DND-41 (cell line): ENCODE measurements around the gene ST6GALNAC3.

Experiments used
- ATAC-seq: fragments of 200-7000 bp; cut with Tn5 transposase; 3 replicates; pipeline ENCODE4 v1.9.1; 2021; ENCODE audit warnings: low read depth; ENCODE audit not compliant: insufficient read depth
- DNase-seq: peaks from one replicate; pipeline ENCODE4 v3.0.0-alpha.2; 2020
- H2AFZ ChIP-seq: 2 replicates; pipeline ENCODE4 v1.6.0; 2012; ENCODE audit warnings: low read depth, low read length
- H3K27ac ChIP-seq: 2 replicates; pipeline ENCODE4 v1.5.1; 2012; ENCODE audit warnings: low read length, inconsistent platforms
- H3K27me3 ChIP-seq: fragments of 200-600 bp; sonication (generic); 2 replicates; pipeline ENCODE4 v1.6.0; 2012; ENCODE audit warnings: low read length, mild to moderate bottlenecking, inconsistent platforms; ENCODE audit not compliant: insufficient read depth, poor library complexity
- H3K36me3 ChIP-seq: 2 replicates; pipeline ENCODE4 v1.5.1; 2012; ENCODE audit warnings: low read length, inconsistent platforms; ENCODE audit not compliant: insufficient read depth
- H3K4me1 ChIP-seq: 2 replicates; pipeline ENCODE4 v1.5.1; 2012; ENCODE audit warnings: mild to moderate bottlenecking, low read length; ENCODE audit not compliant: insufficient read depth
- H3K4me2 ChIP-seq: 2 replicates; pipeline ENCODE4 v1.6.0; 2012; ENCODE audit warnings: mild to moderate bottlenecking, moderate library complexity, low read length, inconsistent platforms; ENCODE audit not compliant: insufficient read depth
- H3K4me3 ChIP-seq, 2 experiments: fragments of 200-600 bp in 1 of 2; shearing (Covaris generic) in 1 of 2; 2 replicates each; pipeline ENCODE4 v1.5.1; 2012 to 2016; ENCODE audit warnings: inconsistent platforms in 2 of 2, low read length in 2 of 2, mild to moderate bottlenecking in 2 of 2, low read depth in 1 of 2, moderate library complexity in 1 of 2
- H3K79me2 ChIP-seq: 2 replicates; pipeline ENCODE4 v1.6.0; 2012; ENCODE audit warnings: low read length, inconsistent platforms; ENCODE audit not compliant: insufficient read depth
- H3K9ac ChIP-seq: 2 replicates; pipeline ENCODE4 v1.6.0; 2012; ENCODE audit warnings: low read depth, mild to moderate bottlenecking, inconsistent platforms, low read length, moderate library complexity
- H3K9me3 ChIP-seq: 2 replicates; pipeline ENCODE4 v1.5.1; 2012; ENCODE audit warnings: low read length, moderate library complexity, mild to moderate bottlenecking, inconsistent platforms; ENCODE audit not compliant: insufficient read depth, severe bottlenecking
- H4K20me1 ChIP-seq: 2 replicates; pipeline ENCODE4 v1.6.0; 2012; ENCODE audit warnings: low read length; ENCODE audit not compliant: insufficient read depth
- EZH2 ChIP-seq: IDR thresholded peaks from 3 replicates; pipeline ENCODE4 v1.6.1; 2012; ENCODE audit warnings: borderline replicate concordance, low read depth, mild to moderate bottlenecking, moderate library complexity, low read length, inconsistent platforms; ENCODE audit not compliant: severe bottlenecking
- TF ChIP-seq, protein P1 (sequence below): IDR thresholded peaks from 2 replicates; pipeline ENCODE4 v1.5.1; 2012; ENCODE audit warnings: borderline replicate concordance, low read length, moderate library complexity, mild to moderate bottlenecking; ENCODE audit not compliant: poor library complexity, severe bottlenecking; ENCODE audit errors: extremely low read depth

Gene ST6GALNAC3

DNA sequence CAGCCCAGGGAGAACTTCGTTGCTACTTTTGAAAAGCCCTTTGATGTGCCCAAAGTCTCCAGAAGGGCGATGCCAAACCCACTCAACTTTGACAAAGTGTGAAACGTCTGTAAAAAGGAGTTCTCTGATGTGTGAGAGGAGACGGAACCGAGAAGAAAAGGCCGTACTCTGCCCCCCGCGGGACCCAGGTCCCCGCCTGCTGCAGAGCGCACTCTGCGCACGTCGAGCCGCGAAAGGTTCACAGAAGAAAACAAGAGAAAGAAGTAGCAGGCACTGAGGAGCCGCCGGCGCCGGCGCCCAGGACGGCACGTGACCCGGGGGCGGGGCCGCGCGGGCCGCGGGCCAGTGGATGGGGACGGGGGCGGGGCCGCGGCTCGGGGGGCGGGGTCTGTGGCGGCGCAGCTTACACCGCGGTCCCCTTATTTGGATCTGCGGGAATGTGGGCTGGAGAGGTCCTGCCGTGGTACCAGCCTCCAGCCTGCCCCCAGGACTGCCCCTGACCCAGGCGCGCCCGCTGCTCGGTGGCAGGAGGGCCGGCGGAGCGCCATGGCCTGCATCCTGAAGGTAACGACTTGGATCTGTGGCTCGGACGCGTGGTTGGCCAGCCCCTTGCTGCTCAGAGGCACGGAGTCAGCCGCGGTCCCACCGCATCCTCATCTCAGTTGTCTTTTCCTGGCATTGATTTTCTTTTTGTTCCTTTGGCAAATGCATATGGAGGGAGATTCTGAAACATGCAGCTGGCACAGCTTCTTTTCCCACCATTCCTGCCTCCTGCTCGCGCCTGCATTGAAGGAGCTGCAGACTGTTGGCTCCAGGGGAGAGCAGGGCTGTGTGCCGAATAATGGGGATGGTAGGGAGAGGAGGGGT is at the start of gene ST6GALNAC3:
Gene ST6GALNAC3, plus strand, starts transcription at position 426 of the 867 bp plus-strand sequence.
- no peaks in the 10 kb centered on the region for H3K79me2 ChIP-seq
- DNase-seq (no peak), ATAC-seq (no peak)
- H3K4me1 ChIP-seq = no peaks in the 10 kb centered on the region
- no peak within 1 kb of the TSS for H3K4me2 ChIP-seq
- H3K9me3 ChIP-seq = no peaks in the 10 kb centered on the region
- no peak within 1 kb of the TSS for H2AFZ ChIP-seq
- TF ChIP-seq EZH2 = no peak
- TF ChIP-seq, protein P1, sequence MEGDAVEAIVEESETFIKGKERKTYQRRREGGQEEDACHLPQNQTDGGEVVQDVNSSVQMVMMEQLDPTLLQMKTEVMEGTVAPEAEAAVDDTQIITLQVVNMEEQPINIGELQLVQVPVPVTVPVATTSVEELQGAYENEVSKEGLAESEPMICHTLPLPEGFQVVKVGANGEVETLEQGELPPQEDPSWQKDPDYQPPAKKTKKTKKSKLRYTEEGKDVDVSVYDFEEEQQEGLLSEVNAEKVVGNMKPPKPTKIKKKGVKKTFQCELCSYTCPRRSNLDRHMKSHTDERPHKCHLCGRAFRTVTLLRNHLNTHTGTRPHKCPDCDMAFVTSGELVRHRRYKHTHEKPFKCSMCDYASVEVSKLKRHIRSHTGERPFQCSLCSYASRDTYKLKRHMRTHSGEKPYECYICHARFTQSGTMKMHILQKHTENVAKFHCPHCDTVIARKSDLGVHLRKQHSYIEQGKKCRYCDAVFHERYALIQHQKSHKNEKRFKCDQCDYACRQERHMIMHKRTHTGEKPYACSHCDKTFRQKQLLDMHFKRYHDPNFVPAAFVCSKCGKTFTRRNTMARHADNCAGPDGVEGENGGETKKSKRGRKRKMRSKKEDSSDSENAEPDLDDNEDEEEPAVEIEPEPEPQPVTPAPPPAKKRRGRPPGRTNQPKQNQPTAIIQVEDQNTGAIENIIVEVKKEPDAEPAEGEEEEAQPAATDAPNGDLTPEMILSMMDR = no peak
- H4K20me1 ChIP-seq = no peaks in the 10 kb centered on the region
- no peak within 1 kb of the TSS for H3K27ac ChIP-seq
- no peak within 1 kb of the TSS for H3K9ac ChIP-seq
- no peak within 1 kb of the TSS for H3K4me3 ChIP-seq
- no peaks in the 10 kb centered on the region for H3K36me3 ChIP-seq
- H3K27me3 ChIP-seq = no peaks in the 10 kb centered on the region

GRCh38 chr1:76027341-76027740 is 47.2 kb upstream of the ST6GALNAC3 start:
- H3K4me3 ChIP-seq = no peak overlapping the region
- H3K9ac ChIP-seq = no peak overlapping the region
- no peaks in the 10 kb centered on the region for H3K36me3 ChIP-seq
- no peaks in the 10 kb centered on the region for H3K9me3 ChIP-seq
- H3K79me2 ChIP-seq = no peaks in the 10 kb centered on the region
- TF ChIP-seq, protein P1 = no peak
- no peak for TF ChIP-seq EZH2
- H3K27ac ChIP-seq = no peak overlapping the region
- no peaks in the 10 kb centered on the region for H3K27me3 ChIP-seq
- no peak overlapping the region for H2AFZ ChIP-seq
- no peak for ATAC-seq
- no peak for DNase-seq
- no peak overlapping the region for H3K4me2 ChIP-seq
- H3K4me1 ChIP-seq = no peaks in the 10 kb centered on the region
- H4K20me1 ChIP-seq = no peaks in the 10 kb centered on the region

DNA sequence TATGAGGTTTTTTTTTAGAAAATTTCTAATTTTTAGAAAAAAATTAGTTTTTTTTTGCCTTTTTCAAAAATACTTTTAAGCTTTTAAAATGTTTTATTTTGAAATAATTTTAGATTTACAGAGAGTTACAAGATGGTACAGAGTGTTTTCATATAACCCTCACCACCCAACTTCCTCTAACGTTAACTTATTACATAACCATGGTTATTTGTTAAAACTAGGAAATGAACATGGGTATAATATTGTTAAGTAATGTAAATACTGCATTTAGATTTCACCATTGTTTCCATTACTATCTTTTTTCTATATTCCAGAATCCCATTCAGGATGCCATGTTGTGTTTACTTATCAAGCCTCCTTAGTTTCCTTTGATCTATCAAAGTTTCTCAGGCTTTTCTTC is 45.2 kb upstream of the ST6GALNAC3 start:
- H3K36me3 ChIP-seq = no peaks in the 10 kb centered on the region
- no peak overlapping the region for H3K4me2 ChIP-seq
- ATAC-seq (no peak), DNase-seq (no peak)
- no peaks in the 10 kb centered on the region for H3K27me3 ChIP-seq
- no peak overlapping the region for H3K9ac ChIP-seq
- no peaks in the 10 kb centered on the region for H3K9me3 ChIP-seq
- H3K4me1 ChIP-seq = no peaks in the 10 kb centered on the region
- H2AFZ ChIP-seq = no peak overlapping the region
- no peaks in the 10 kb centered on the region for H3K79me2 ChIP-seq
- H3K4me3 ChIP-seq = no peak overlapping the region
- no peak overlapping the region for H3K27ac ChIP-seq
- H4K20me1 ChIP-seq = no peaks in the 10 kb centered on the region
- no peak for TF ChIP-seq EZH2
- TF ChIP-seq, protein P1 = no peak
